ENCODE data around the gene CLRN2. TPM values are rescaled to one million over a fixed set of nuclear protein-coding genes. Genes with fewer than 3 reads are reported as not detected.

The CLRN2 gene
- total and polyA plus RNA-seq, 10 of the 15 experiments (the other 5 are each of a cell fraction or from before 2014, with no cell fraction given) = not detected

- in situ Hi-C loops (cut with MboI) = no loop called here
- ChIA-PET CTCF (no interaction called here), RAD21 (ENCODE audit: unreplicated experiment) (no interaction called here), SMC1A (ENCODE audit: uncharacterized antibody, unreplicated experiment) (interaction anchor here (0.8 to 1.1 kb wide), 3 partner anchors 9 to 17 kb away, joined by 3 to 4 read pairs (median 3); no protein-coding TSS in a partner anchor), POLR2A (no interaction called here)
- no peak for DNase-seq (ENCODE audit: low read depth, low spot score)
- H3K79me2 ChIP-seq (ENCODE audit: control insufficient read depth, insufficient read depth, low read length) = no peaks in the 10 kb centered on the region
- no peaks in the 10 kb centered on the region for H3K9me3 ChIP-seq (replicated peaks; ENCODE audit: control insufficient read depth, insufficient read depth, low read length)
- H3K4me1 ChIP-seq (ENCODE audit: control insufficient read depth, insufficient read depth, low read length) = no peaks in the 10 kb centered on the region
- peak; percentile 66 for ATAC-seq
- no TSS peak for BruUV-seq (replicated peaks)
- H3K27me3 ChIP-seq (replicated peaks in 1 of 2; ENCODE audit: control insufficient read depth in 2 of 2, insufficient read depth in 2 of 2, low read length in 1 of 2) = no peaks in the 10 kb centered on the region; a peak in 1 of 4 replicates
- H2AFZ ChIP-seq (ENCODE audit: control insufficient read depth, low read depth, low read length) = no peak overlapping the region
- no peak for FAIRE-seq
- TF ChIP-seq ZSCAN29 (IDR thresholded peaks at IDR 0.05) = no peak
- TF ChIP-seq POLR2AphosphoS2 (IDR thresholded peaks at IDR 0.05; ENCODE audit: low read depth, low read length) = no peak
- TF ChIP-seq CBX5 (IDR thresholded peaks at IDR 0.05; ENCODE audit: low read depth) = no peak
- no peak for TF ChIP-seq MLLT1 (IDR thresholded peaks at IDR 0.05)
- TF ChIP-seq SMC3 (IDR thresholded peaks at IDR 0.05; ENCODE audit: borderline replicate concordance, low read length) = peak; percentile 12; the same call in 1 of the 2 replicates
- TF ChIP-seq HDGF (IDR thresholded peaks at IDR 0.05) = no peak
- no peak for TF ChIP-seq JUND (IDR thresholded peaks at IDR 0.05; ENCODE audit: low read depth, low read length)
- TF ChIP-seq YBX1 (IDR thresholded peaks at IDR 0.05) = no peak
- TF ChIP-seq BRCA1 (IDR thresholded peaks at IDR 0.05; ENCODE audit: low read depth, low read length) = no peak
- TF ChIP-seq ZBED1 (IDR thresholded peaks at IDR 0.05; ENCODE audit: borderline replicate concordance) = no peak
- TF ChIP-seq MEF2A (IDR thresholded peaks at IDR 0.05; ENCODE audit: insufficient read depth, low read depth, low read length) = no peak
- TF ChIP-seq EP300 (IDR thresholded peaks at IDR 0.05; ENCODE audit: borderline replicate concordance in 1 of 2, control insufficient read depth in 1 of 2, low read depth in 2 of 2, low read length in 2 of 2) = no peak
- peak; percentile 11 to 27 (median 17); a peak in 4 of 6 replicates for TF ChIP-seq CTCF (IDR thresholded peaks at IDR 0.05 in 2 of 3, conservative IDR thresholded peaks at IDR 0.05 in 1 of 3; ENCODE audit: control insufficient read depth in 2 of 3, extremely low read depth in 1 of 3, insufficient read depth in 1 of 3, low read depth in 3 of 3, low read length in 3 of 3)
- no peak for TF ChIP-seq NFYA (IDR thresholded peaks at IDR 0.05; ENCODE audit: borderline replicate concordance, low read depth, low read length)
- no peak for TF ChIP-seq NFXL1 (IDR thresholded peaks at IDR 0.05; ENCODE audit: borderline replicate concordance)
- TF ChIP-seq SMAD5 (IDR thresholded peaks at IDR 0.05; ENCODE audit: low read depth) = no peak
- no peaks in the 10 kb centered on the region for H4K20me1 ChIP-seq (ENCODE audit: control insufficient read depth, insufficient read depth)
- no peaks in the 10 kb centered on the region for H3K36me3 ChIP-seq (ENCODE audit: control insufficient read depth in 2 of 2, insufficient read depth in 2 of 2, low read length in 1 of 2)
- intact Hi-C loops (cut with micrococcal nuclease; ENCODE audit: unreplicated experiment) = no loop called here
- no peak overlapping the region for H3K4me2 ChIP-seq (ENCODE audit: control insufficient read depth, insufficient read depth)
- no peak overlapping the region for H3K4me3 ChIP-seq
- H3K9ac ChIP-seq (ENCODE audit: control insufficient read depth, insufficient read depth, low read length) = no peak overlapping the region
- no peak overlapping the region for H3K27ac ChIP-seq (ENCODE audit: control insufficient read depth, insufficient read depth)
- WGBS (ENCODE audit: insufficient coverage, insufficient replicate concordance, low lambda C conversion rate, missing lambda C conversion rate) = 96% methylated on average over 1 of the region's 1 CpG
Observed at GRCh38 chr4:17562157-17562556, 47.2 kb downstream of the CLRN2 start.

Data from GM12878 (cell line).